Heart left ventricle (tissue), 13 donors: ENCODE data around the gene IFIT2.

Experiments
- CTCF ChIP-seq, 12 donors: fragments of 200-600 bp; sonication (generic) in 4 of 12; IDR thresholded peaks; one replicate each; pipeline versions ENCODE4 v1.5.0 to v1.8.0; 2018 to 2022; ENCODE audit warnings: antibody characterized with exemption in 12 of 12, mild to moderate bottlenecking in 5 of 12
- POLR2A ChIP-seq, 2 donors: fragments of 450-650 bp; IDR thresholded peaks; one replicate each; pipeline ENCODE4 v1.6.1; 2017; ENCODE audit warnings: antibody characterized with exemption in 2 of 2, mild to moderate bottlenecking in 2 of 2, moderate library complexity in 2 of 2
- donor health status: ischemic (EF 13 %, LVEDD 7.1; RV severe dilation, severe dysfunction).
- donor health status: DM: no; HTN: yes; CAD: no.
- donor health status: DM: no; HTN: no; CAD: no.
- donor health status: ischemic (EF 25% LVEDD 6.9; RV normal size, moderate dysfunction).
- donor health status: ischemic (EF 25% LVEDD 5.7; RV mildly dilated, moderate dysfunction).
- donor health status: ischemic (EF 35%, LVEDD 5.7; RV mildly dilated, moderate dysfunction).
- donor health status: nonischemic (EF 11% LVEDD 7.7; RV severe dilation, severe dysfunction).
- donor health status: DM: yes; HTN: yes; CAD: no.
- donor health status: PGD.
- donor health status: ischemic (EF 29% LVEDD 5.4; RV normal size, mild dysfunction).
- donor health status: nonischemic (EF 23%, LVEDD 6.1; RV moderate dilation, normal function).

- TF ChIP-seq POLR2A (IDR thresholded peaks at IDR 0.05), result no peak
- TF ChIP-seq CTCF (IDR thresholded peaks at IDR 0.05), result no peak
Measured at GRCh38 chr10:89348481-89348880, 46.6 kb downstream of the IFIT2 start.
